Epithelial cell of prostate (primary cell): Measurements from ENCODE around the gene ATAD3B.

Experiments
- DNase-seq: peaks from one replicate; pipeline ENCODE4 v3.0.0-alpha.2; 2011; ENCODE audit warnings: low read depth, low spot score
- H3K27ac ChIP-seq: fragments of 450-650 bp; 2 replicates; pipeline ENCODE4 v1.5.1; 2017; ENCODE audit warnings: mild to moderate bottlenecking

The ATAD3B gene

GRCh38 chr1:1540818-1541628 is 69.5 kb downstream of the ATAD3B start:
- no peak for DNase-seq
- H3K27ac ChIP-seq, result no peak overlapping the region

DNA sequence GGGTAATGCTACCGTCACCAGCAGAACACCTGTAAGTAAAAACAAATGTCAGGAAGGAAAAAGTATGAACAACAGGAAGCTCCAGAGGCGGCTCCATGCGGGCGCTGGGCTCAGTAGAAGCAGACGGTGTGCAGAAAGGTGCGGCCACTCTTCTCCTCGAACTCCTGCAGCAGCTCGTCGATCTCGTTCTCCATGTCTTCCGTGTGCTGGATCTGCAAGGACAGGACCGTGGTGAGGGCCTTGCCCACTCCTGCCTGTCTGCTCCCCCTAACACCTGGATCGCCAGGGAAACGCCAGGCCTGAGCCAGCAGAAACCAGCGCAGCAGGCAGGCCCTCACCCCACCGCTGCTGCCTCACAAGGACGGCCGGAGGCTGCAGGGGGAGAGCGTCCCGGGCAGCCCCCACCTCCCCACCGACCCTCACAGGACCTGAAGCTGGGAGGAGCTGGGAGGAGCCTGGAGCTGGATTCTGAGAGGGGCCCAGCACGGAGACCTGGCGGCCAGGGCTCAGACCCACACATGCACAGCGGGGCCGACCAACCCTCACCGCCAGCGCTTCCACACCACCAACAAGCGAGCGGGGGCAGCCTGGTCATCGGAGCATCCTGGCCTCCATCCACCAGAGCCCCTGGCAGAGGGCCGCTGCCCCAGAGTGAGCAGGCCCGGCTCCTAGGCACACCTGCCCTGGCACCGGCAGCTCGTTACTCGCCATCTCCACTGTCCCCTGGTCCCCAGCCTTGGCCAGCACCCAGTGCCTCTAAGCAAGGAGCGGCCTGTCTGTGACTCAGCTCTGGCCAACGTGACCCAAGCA is 70.6 kb downstream of the ATAD3B start:
- no peak for DNase-seq
- no peak overlapping the region for H3K27ac ChIP-seq

DNA sequence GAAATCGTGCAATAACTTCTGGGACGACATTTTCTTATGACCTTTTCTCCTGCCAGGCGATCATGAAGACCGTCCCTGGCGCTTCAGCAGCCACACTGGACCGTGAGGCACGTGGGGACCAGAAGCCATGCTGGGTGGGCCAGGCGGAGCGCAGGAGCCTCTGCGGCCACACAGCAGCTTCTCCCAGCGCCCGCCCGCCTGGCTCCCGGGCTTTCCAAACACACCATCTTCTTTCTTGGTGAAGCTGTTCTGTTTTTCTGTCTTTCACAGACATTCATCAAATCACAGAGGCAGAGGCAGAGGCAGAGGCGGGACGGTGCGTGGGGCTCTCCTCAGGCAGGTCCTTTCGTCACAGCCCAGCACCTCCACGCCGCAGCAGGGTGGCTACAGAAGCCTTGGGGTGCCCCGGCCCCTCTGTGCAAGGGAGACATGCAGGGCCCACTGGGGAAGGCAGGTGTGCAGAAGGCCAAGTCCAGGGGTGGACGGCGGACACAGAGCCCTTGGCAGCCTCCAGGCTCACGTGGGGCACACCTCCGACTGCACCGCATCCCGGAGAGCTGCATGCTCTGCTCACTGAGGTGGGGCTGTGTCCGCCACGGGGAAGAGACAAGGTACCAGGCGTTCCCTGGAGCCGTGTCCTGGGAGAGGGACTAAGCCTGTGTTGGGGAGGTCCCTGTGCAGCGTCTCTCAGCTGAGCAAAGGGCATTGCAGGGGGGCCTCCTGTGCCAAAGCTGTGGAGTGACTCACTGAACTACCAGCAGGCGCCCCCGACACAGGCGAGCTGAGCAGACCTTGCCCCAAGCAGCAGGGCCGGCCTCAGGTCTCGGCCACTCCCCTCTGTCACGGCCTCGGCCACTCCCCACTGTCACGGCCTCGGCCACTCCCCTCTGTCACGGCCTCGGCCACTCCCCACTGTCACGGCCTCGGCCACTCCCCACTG is 71.5 kb downstream of the ATAD3B start:
- H3K27ac ChIP-seq, result no peak overlapping the region
- no peak for DNase-seq

- no peak for DNase-seq
- no peak overlapping the region for H3K27ac ChIP-seq
Measured at GRCh38 chr1:1543706-1544099, 72.1 kb downstream of the ATAD3B start.

- H3K27ac ChIP-seq, result no peak overlapping the region
- DNase-seq, result no peak
Measured at GRCh38 chr1:1544544-1544943, 73.0 kb downstream of the ATAD3B start.
